MM.1S (cell line): ENCODE results near the gene STARD3.

ENCODE experiments used
- EZH2 ChIP-seq: fragments of 300-600 bp; sonication (generic); optimal IDR thresholded peaks from 2 replicates; pipeline ENCODE3; 2017; ENCODE audit warnings: low read depth, mild to moderate bottlenecking, antibody characterized with exemption, low read length, mixed read lengths
- EZH2phosphoT487 ChIP-seq: fragments of 300-600 bp; sonication (generic); IDR thresholded peaks from 2 replicates; pipeline ENCODE4 v1.6.1; 2018; ENCODE audit warnings: antibody characterized with exemption, low read length
- TF ChIP-seq, protein P1 (sequence below): fragments of 300-600 bp; sonication (generic); IDR thresholded peaks from 2 replicates; pipeline ENCODE4 v1.5.1; 2016; ENCODE audit warnings: antibody characterized with exemption, low read length, mixed read lengths

DNA sequence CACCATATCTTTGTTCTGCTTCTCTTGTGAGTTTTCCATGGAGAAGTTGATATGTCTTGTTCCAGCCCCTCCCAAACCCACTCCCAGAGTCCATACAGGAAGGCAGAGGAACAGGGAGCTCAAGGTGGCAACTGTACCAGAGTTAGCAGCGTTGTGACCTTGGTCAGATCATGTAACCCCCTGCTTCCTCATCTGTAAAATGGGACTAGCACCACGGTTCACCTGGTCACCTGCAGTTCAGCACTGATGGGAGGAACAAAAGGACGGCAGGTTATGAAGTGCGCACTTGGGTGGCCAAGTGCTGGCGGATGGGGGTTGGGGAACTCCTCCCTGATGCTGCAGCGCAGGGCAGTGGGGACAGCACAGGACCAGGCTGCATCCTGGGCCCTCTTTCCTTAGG is 21.5 kb upstream of the STARD3 start:
- TF ChIP-seq, protein P1, sequence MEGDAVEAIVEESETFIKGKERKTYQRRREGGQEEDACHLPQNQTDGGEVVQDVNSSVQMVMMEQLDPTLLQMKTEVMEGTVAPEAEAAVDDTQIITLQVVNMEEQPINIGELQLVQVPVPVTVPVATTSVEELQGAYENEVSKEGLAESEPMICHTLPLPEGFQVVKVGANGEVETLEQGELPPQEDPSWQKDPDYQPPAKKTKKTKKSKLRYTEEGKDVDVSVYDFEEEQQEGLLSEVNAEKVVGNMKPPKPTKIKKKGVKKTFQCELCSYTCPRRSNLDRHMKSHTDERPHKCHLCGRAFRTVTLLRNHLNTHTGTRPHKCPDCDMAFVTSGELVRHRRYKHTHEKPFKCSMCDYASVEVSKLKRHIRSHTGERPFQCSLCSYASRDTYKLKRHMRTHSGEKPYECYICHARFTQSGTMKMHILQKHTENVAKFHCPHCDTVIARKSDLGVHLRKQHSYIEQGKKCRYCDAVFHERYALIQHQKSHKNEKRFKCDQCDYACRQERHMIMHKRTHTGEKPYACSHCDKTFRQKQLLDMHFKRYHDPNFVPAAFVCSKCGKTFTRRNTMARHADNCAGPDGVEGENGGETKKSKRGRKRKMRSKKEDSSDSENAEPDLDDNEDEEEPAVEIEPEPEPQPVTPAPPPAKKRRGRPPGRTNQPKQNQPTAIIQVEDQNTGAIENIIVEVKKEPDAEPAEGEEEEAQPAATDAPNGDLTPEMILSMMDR, result no peak
- TF ChIP-seq EZH2phosphoT487 (no peak), EZH2 (no peak)
